Common myeloid progenitor, CD34-positive (primary cell): Measurements from ENCODE around the gene MS4A18.
A peak's percentile ranks its signal among the peaks of the same experiment; 100 is the strongest.

Experiments used
- CTCF ChIA-PET: fragments of 350-600 bp; sonication (Branson Sonifier 250); formaldehyde crosslinking; loops from one replicate; lab custom pipeline; 2021; ENCODE audit warnings: antibody characterized with exemption; lab: Charles Lee
- POLR2A ChIA-PET: fragments of 350-600 bp; sonication (Branson Sonifier 250); formaldehyde crosslinking; loops from one replicate; lab custom pipeline; 2021; ENCODE audit warnings: antibody characterized with exemption; lab: Charles Lee
- DNase-seq, 3 donors: peaks; one replicate each; pipeline versions ENCODE4 v3.0.0 to v3.0.0-alpha.2; 2013
- H3K27ac ChIP-seq, 2 experiments: 1 replicate in 1 of 2; 2 replicates in 1 of 2; pipeline ENCODE4 v1.7.0; 2013; ENCODE audit warnings: inconsistent platforms in 2 of 2, low read length in 2 of 2, mild to moderate bottlenecking in 2 of 2, low read depth in 1 of 2, moderate library complexity in 1 of 2; ENCODE audit not compliant: severe bottlenecking in 2 of 2, insufficient read depth in 1 of 2, poor library complexity in 1 of 2
- H3K27me3 ChIP-seq, 5 experiments: replicated peaks in 2 of 5; 1 replicate in 3 of 5; 2 replicates in 2 of 5; pipeline versions ENCODE4 v1.6.1 to v1.7.0; 2013; ENCODE audit warnings: low read length in 4 of 5, mild to moderate bottlenecking in 2 of 5, moderate library complexity in 2 of 5, inconsistent platforms in 1 of 5; ENCODE audit not compliant: insufficient read depth in 5 of 5, control insufficient read depth in 4 of 5
- H3K36me3 ChIP-seq, 4 experiments: 1 replicate in 2 of 4; 2 replicates in 2 of 4; pipeline versions ENCODE4 v1.6.1 to v1.7.0; 2013; ENCODE audit warnings: low read length in 3 of 4, control low read depth in 1 of 4, mild to moderate bottlenecking in 1 of 4; ENCODE audit not compliant: control insufficient read depth in 4 of 4, insufficient read depth in 4 of 4
- H3K4me1 ChIP-seq, 4 experiments: 1 replicate in 3 of 4; 2 replicates in 1 of 4; pipeline versions ENCODE4 v1.6.1 to v1.7.1; 2013; ENCODE audit warnings: low read length in 3 of 4, mild to moderate bottlenecking in 3 of 4, control low read depth in 1 of 4, inconsistent platforms in 1 of 4, moderate library complexity in 1 of 4; ENCODE audit not compliant: control insufficient read depth in 4 of 4, insufficient read depth in 4 of 4; ENCODE audit errors: control extremely low read depth in 1 of 4
- H3K4me3 ChIP-seq, 7 experiments: 1 replicate in 4 of 7; 2 replicates in 3 of 7; pipeline versions ENCODE4 v1.5.1 to v1.7.0; 2013; ENCODE audit warnings: mild to moderate bottlenecking in 7 of 7, low read length in 6 of 7, moderate library complexity in 6 of 7, inconsistent platforms in 2 of 7, low read depth in 2 of 7, control low read depth in 1 of 7; ENCODE audit not compliant: insufficient read depth in 4 of 7, control insufficient read depth in 1 of 7; ENCODE audit errors: extremely low read depth in 1 of 7
- H3K9me3 ChIP-seq, 5 experiments: 1 replicate in 4 of 5; 2 replicates in 1 of 5; pipeline versions ENCODE4 v1.6.1 to v1.7.1; 2013; ENCODE audit warnings: low read length in 4 of 5, mild to moderate bottlenecking in 2 of 5, inconsistent platforms in 1 of 5, low read depth in 1 of 5, moderate library complexity in 1 of 5; ENCODE audit not compliant: control insufficient read depth in 4 of 5, insufficient read depth in 2 of 5; ENCODE audit errors: control extremely low read depth in 1 of 5
- WGBS: methylation state at CpG from one replicate; pipeline ENCODE4 v1.1.5; 2013; ENCODE audit not compliant: insufficient coverage; 5-methylcytosine and 5-hydroxymethylcytosine counted together

MS4A18 gene

GRCh38 chr11:60762851-60763691 lies 38.6 kb downstream of the MS4A18 start:
- H3K4me1 ChIP-seq: peaks cover 4 to 22% (median 16%) of the 10 kb centered on the region in 4 experiments
- no peaks in the 10 kb centered on the region for H3K9me3 ChIP-seq
- DNase-seq: peak; percentile 22 to 42 (median 38)
- POLR2A ChIA-PET: no interaction called here
- no peak overlapping the region for H3K4me3 ChIP-seq
- H3K27me3 ChIP-seq: peaks cover 0 to 4% (median 0%) of the 10 kb centered on the region in 5 experiments
- no peaks in the 10 kb centered on the region for H3K36me3 ChIP-seq
- CTCF ChIA-PET: interaction anchor here (0.7 to 10.0 kb wide), 16 partner anchors 8 to 497 kb away, joined by 3 to 100 read pairs (median 3); partner anchors contain the start of genes MS4A8 and TMEM132A
- 77% methylated on average over 11 of the region's 11 CpGs for WGBS
- no peak overlapping the region for H3K27ac ChIP-seq

DNA sequence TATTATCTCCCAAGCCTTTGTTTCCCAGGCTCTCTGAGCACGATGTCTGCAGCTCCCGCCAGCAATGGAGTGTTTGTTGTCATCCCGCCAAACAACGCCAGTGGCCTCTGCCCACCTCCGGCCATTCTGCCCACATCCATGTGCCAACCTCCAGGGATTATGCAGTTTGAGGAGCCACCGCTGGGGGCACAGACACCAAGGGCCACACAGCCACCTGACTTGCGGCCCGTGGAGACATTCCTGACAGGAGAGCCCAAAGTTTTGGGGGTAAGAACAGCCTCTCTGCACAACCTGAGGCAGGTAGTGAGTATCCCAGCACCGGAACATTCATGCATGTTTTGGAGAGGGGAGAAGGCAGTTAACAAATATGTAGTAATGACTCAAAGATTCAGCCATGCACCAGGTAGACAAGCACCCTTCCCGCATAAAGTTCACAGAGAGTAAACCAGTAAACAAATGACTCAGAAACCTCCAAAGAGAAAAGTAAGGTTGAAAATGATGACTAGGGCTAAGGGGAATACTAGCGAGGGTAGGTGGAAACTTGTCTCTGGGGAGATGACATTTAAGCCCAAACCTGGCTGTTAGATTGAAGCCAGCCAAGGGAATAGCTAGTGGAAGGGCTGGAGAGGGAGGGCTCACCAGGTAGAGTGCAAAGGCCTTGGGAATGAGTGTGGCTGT lies 39.3 kb downstream of the MS4A18 start:
- no peak for DNase-seq
- Histone ChIP-seq H3K27me3 (peaks cover 0 to 4% (median 0%) of the 10 kb centered on the region in 5 experiments), H3K27ac (no peak overlapping the region), H3K4me3 (no peak overlapping the region), H3K9me3 (no peaks in the 10 kb centered on the region), H3K4me1 (peaks cover 4 to 22% (median 14%) of the 10 kb centered on the region in 4 experiments), H3K36me3 (no peaks in the 10 kb centered on the region)
- 93% methylated on average over 8 of the region's 11 CpGs for WGBS
- ChIA-PET CTCF (interaction anchor here (1.0 to 10.0 kb wide), 13 partner anchors 9 to 498 kb away, joined by 3 to 100 read pairs (median 4); no protein-coding TSS in a partner anchor), POLR2A (no interaction called here)

DNA sequence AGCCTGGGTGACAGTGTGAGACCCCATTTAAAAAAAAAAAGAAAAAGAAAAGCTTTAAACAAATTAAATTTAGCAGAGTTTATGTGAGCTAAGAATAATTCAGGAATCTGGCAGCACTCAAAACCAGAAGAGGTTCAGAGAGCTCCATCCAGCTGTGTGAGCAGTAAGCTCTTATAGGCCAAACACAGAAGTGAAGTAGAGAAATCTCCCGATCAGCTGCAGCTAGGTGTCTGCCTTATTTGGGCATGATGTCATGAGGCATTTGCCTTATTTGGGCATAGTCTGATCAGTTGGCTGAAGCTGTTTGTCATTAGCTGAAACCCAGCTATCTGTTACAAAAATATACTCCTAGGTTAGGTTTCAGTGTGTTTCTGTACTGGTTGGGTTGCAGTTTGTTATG lies 40.4 kb downstream of the MS4A18 start:
- no peak overlapping the region for H3K4me3 ChIP-seq
- CTCF ChIA-PET: interaction anchor here (0.8 to 10.0 kb wide), 8 partner anchors 10 to 419 kb away, joined by 3 to 100 read pairs (median 4); no protein-coding TSS in a partner anchor
- no peaks in the 10 kb centered on the region for H3K36me3 ChIP-seq
- H3K9me3 ChIP-seq: no peaks in the 10 kb centered on the region
- H3K27ac ChIP-seq: no peak overlapping the region
- WGBS: 40% methylated on average over 1 of the region's 1 CpG
- POLR2A ChIA-PET: no interaction called here
- peak in 1 of 3 donors; percentile 12 for DNase-seq
- peaks cover 4 to 14% (median 6%) of the 10 kb centered on the region in 4 experiments for H3K4me1 ChIP-seq
- peaks cover 0 to 4% (median 0%) of the 10 kb centered on the region in 5 experiments for H3K27me3 ChIP-seq

GRCh38 chr11:60765355-60765754 lies 40.8 kb downstream of the MS4A18 start:
- ChIA-PET CTCF (interaction anchor here (0.7 to 10.0 kb wide), 8 partner anchors 9 to 420 kb away, joined by 3 to 100 read pairs (median 4); partner anchors contain the start of gene MS4A15), POLR2A (no interaction called here)
- H3K36me3 ChIP-seq: no peaks in the 10 kb centered on the region

GRCh38 chr11:60766547-60766946 lies 42.0 kb downstream of the MS4A18 start:
- peaks cover 0 to 2% (median under 1%) of the 10 kb centered on the region in 4 experiments for H3K4me1 ChIP-seq
- no peak overlapping the region for H3K27ac ChIP-seq
- H3K27me3 ChIP-seq: peaks cover 0 to 4% (median 0%) of the 10 kb centered on the region in 5 experiments
- ChIA-PET CTCF (interaction anchor here (0.9 to 10.0 kb wide), 4 partner anchors 8 to 122 kb away, joined by 3 to 100 read pairs (median 3); no protein-coding TSS in a partner anchor), POLR2A (no interaction called here)
- DNase-seq: no peak
- 100% methylated on average over 6 of the region's 10 CpGs for WGBS
- no peak overlapping the region for H3K4me3 ChIP-seq
- no peaks in the 10 kb centered on the region for H3K9me3 ChIP-seq
- H3K36me3 ChIP-seq: no peaks in the 10 kb centered on the region

More at GRCh38 chr11:60765355-60765754, 40.8 kb downstream of the MS4A18 start:
- 91% methylated on average over 5 of the region's 5 CpGs for WGBS
- no peak overlapping the region for H3K27ac ChIP-seq
- peaks cover 0 to 9% (median 2%) of the 10 kb centered on the region in 4 experiments for H3K4me1 ChIP-seq
- H3K4me3 ChIP-seq: no peak overlapping the region
- DNase-seq: no peak
- H3K27me3 ChIP-seq: peaks cover 0 to 4% (median 0%) of the 10 kb centered on the region in 5 experiments
- H3K9me3 ChIP-seq: no peaks in the 10 kb centered on the region

GRCh38 chr11:60767388-60767811 lies 42.9 kb downstream of the MS4A18 start:
- ChIA-PET CTCF (interaction anchor here (0.9 to 10.0 kb wide), 4 partner anchors 9 to 122 kb away, joined by 3 to 100 read pairs (median 3); no protein-coding TSS in a partner anchor), POLR2A (no interaction called here)
- Histone ChIP-seq H3K4me3 (no peak overlapping the region), H3K36me3 (no peaks in the 10 kb centered on the region), H3K4me1 (no peaks in the 10 kb centered on the region), H3K27me3 (peaks cover 0 to 4% (median under 1%) of the 10 kb centered on the region in 5 experiments), H3K9me3 (no peaks in the 10 kb centered on the region), H3K27ac (no peak overlapping the region)
- WGBS: 60% methylated on average over 9 of the region's 26 CpGs
- DNase-seq: peak in 2 of 3 donors; percentile 35 to 52
